Naive thymus-derived CD4-positive, alpha-beta T cell (primary cell): ENCODE data around the gene PRMT5. TPM values are rescaled to one million over a fixed set of nuclear protein-coding genes. Genes with fewer than 3 reads are reported as not detected.

Source experiments
- ATAC-seq: fragments of 150-1000 bp; cut with Tn5 transposase; 2 replicates; pipeline ENCODE4 v1.10.0; 2021; ENCODE audit warnings: mild to moderate bottlenecking, moderate library complexity
- CTCF ChIA-PET: fragments of 350-600 bp; sonication (Branson Sonifier 250); formaldehyde crosslinking; loops from one replicate; lab custom pipeline; 2021; ENCODE audit warnings: antibody characterized with exemption; lab: Charles Lee
- POLR2A ChIA-PET: fragments of 350-600 bp; sonication (Branson Sonifier 250); formaldehyde crosslinking; loops from one replicate; lab custom pipeline; 2021; ENCODE audit warnings: antibody characterized with exemption, inconsistent platforms; lab: Charles Lee
- DNase-seq, 9 donors: peaks; one replicate each; pipeline versions ENCODE4 v3.0.0 to v3.0.0-alpha.2; 2020 to 2022; ENCODE audit warnings: mixed read lengths in 1 of 9
- H3K27ac ChIP-seq: one replicate; pipeline ENCODE4 v1.7.0; 2013; ENCODE audit warnings: mild to moderate bottlenecking, low read depth, low read length, moderate library complexity
- H3K27me3 ChIP-seq, 2 donors: one replicate each; pipeline ENCODE4 v1.7.0; 2013; ENCODE audit warnings: low read length in 2 of 2, mild to moderate bottlenecking in 2 of 2, moderate library complexity in 2 of 2; ENCODE audit not compliant: control insufficient read depth in 2 of 2, insufficient read depth in 2 of 2
- H3K36me3 ChIP-seq, 3 experiments: 1 replicate in 2 of 3; 2 replicates in 1 of 3; pipeline ENCODE4 v1.7.0; 2013; ENCODE audit warnings: low read length in 3 of 3, mild to moderate bottlenecking in 3 of 3, moderate library complexity in 1 of 3; ENCODE audit not compliant: insufficient read depth in 3 of 3, control insufficient read depth in 2 of 3
- H3K4me1 ChIP-seq, 2 donors: one replicate each; pipeline ENCODE4 v1.7.0; 2013; ENCODE audit warnings: low read length in 2 of 2, mild to moderate bottlenecking in 2 of 2, moderate library complexity in 1 of 2; ENCODE audit not compliant: control insufficient read depth in 2 of 2, insufficient read depth in 2 of 2
- H3K4me3 ChIP-seq: 2 replicates; pipeline ENCODE4 v1.7.0; 2013; ENCODE audit warnings: mild to moderate bottlenecking, low read length
- H3K9me3 ChIP-seq, 3 experiments: 1 replicate in 2 of 3; 2 replicates in 1 of 3; pipeline ENCODE4 v1.7.0; 2013; ENCODE audit warnings: low read length in 3 of 3; ENCODE audit not compliant: control insufficient read depth in 2 of 3
- H3K27ac Mint-ChIP-seq, 9 donors: one replicate each; pipeline ENCODE4 v1.8.0; 2020 to 2022; ENCODE audit warnings: mixed read lengths in 9 of 9, mild to moderate bottlenecking in 8 of 9, moderate library complexity in 5 of 9, inconsistent platforms in 2 of 9
- H3K27me3 Mint-ChIP-seq, 5 donors: one replicate each; pipeline ENCODE4 v1.8.0; 2021 to 2022; ENCODE audit warnings: mixed read lengths in 5 of 5, mild to moderate bottlenecking in 1 of 5
- H3K36me3 Mint-ChIP-seq, 5 donors: one replicate each; pipeline ENCODE4 v1.8.0; 2020 to 2022; ENCODE audit warnings: mixed read lengths in 5 of 5, mild to moderate bottlenecking in 3 of 5, inconsistent platforms in 1 of 5
- H3K4me1 Mint-ChIP-seq, 7 donors: one replicate each; pipeline ENCODE4 v1.8.0; 2020 to 2022; ENCODE audit warnings: mixed read lengths in 7 of 7, mild to moderate bottlenecking in 3 of 7, inconsistent platforms in 1 of 7
- H3K4me3 Mint-ChIP-seq, 10 donors: one replicate each; pipeline ENCODE4 v1.8.0; 2020 to 2022; ENCODE audit warnings: mild to moderate bottlenecking in 10 of 10, mixed read lengths in 10 of 10, moderate library complexity in 6 of 10, inconsistent platforms in 2 of 10
- H3K9me3 Mint-ChIP-seq, 11 donors: one replicate each; pipeline ENCODE4 v1.8.0; 2020 to 2022; ENCODE audit warnings: mixed read lengths in 11 of 11, mild to moderate bottlenecking in 4 of 11, inconsistent platforms in 1 of 11, moderate library complexity in 1 of 11
- intact Hi-C, 2 donors: fragments of 100-400 bp; cut with micrococcal nuclease; formaldehyde crosslinking; loops; one replicate each; pipeline ENCODE4 v1.15.1; 2023
- polyA plus RNA-seq, 2 donors: library from polyadenylated mRNA; unstranded; fragments of 300-500 nt; fragmentation: Illumina TruSeq; gene quantifications; one replicate each; pipeline ENCODE4 v1.2.3, GENCODE V29; 2021
- total RNA-seq, 6 experiments: library from RNA in 5 of 6; stranded (reverse) in 5 of 6; gene quantifications; 1 replicate in 5 of 6; 2 replicates in 1 of 6; pipeline ENCODE4 v1.2.3 and lab custom pipeline; 2021 to 2026

PRMT5 gene
- total and polyA plus RNA-seq, 7 experiments from 2014 or later, result 24.9 to 82.8 (median 36.3) TPM

- Mint-ChIP-seq H3K27ac (peak overlapping the region in 2 of 9 donors; percentile 51 to 83), H3K27me3 (no peaks in the 10 kb centered on the region), H3K4me3 (no peak overlapping the region), H3K36me3 (peaks cover 9 to 40% (median 21%) of the 10 kb centered on the region in 5 donors), H3K4me1 (peaks cover 29 to 46% (median 32%) of the 10 kb centered on the region in 7 donors), H3K9me3 (no peaks in the 10 kb centered on the region)
- ChIA-PET CTCF (interaction anchor here (0.7 to 5.2 kb wide), 4 partner anchors 10 to 25 kb away, joined by 3 to 75 read pairs (median 14); partner anchors contain the start of gene REM2), POLR2A (interaction anchor here (1.5 to 8.6 kb wide), 2 partner anchors 11 to 20 kb away, joined by 4 to 145 read pairs; partner anchors contain the start of gene REM2)
- Histone ChIP-seq H3K4me1 (peaks cover 14 to 25% of the 10 kb centered on the region in 2 donors), H3K27ac (no peak overlapping the region), H3K4me3 (no peak overlapping the region), H3K9me3 (no peaks in the 10 kb centered on the region), H3K36me3 (peaks cover 24 to 78% (median 32%) of the 10 kb centered on the region in 3 experiments), H3K27me3 (no peaks in the 10 kb centered on the region)
- intact Hi-C loops, result no loop called here
- ATAC-seq (no peak), DNase-seq (no peak)
Measured at GRCh38 chr14:22875003-22875747, 54.0 kb downstream of the PRMT5 start.

- POLR2A ChIA-PET, result interaction anchor here (0.7 to 8.6 kb wide), 11 partner anchors 10 to 316 kb away, joined by 3 to 145 read pairs (median 8); partner anchors contain the start of genes OXA1L, RBM23 and REM2
- no peak for ATAC-seq
Measured at GRCh38 chr14:22872833-22873520, 56.2 kb downstream of the PRMT5 start.

GRCh38 chr14:22872033-22872832 is 56.9 kb downstream of the PRMT5 start:
- no peaks in the 10 kb centered on the region for H3K9me3 ChIP-seq
- no peaks in the 10 kb centered on the region for H3K27me3 ChIP-seq
- Mint-ChIP-seq H3K36me3 (peaks cover 4 to 21% (median 12%) of the 10 kb centered on the region in 5 donors), H3K4me3 (peak overlapping the region; percentile 87 to 98 (median 95)), H3K27me3 (no peaks in the 10 kb centered on the region), H3K27ac (peak overlapping the region; percentile 83 to 98 (median 94)), H3K4me1 (peaks cover 26 to 49% (median 29%) of the 10 kb centered on the region in 7 donors), H3K9me3 (no peaks in the 10 kb centered on the region)
- peaks cover 20 to 33% of the 10 kb centered on the region in 2 donors for H3K4me1 ChIP-seq
- CTCF ChIA-PET, result interaction anchor here (0.6 to 5.2 kb wide), 16 partner anchors 12 to 306 kb away, joined by 3 to 75 read pairs (median 5); partner anchors contain the start of gene REM2
- intact Hi-C loops, result loop anchor here (1.0 to 5.0 kb wide), 9 partner anchors 14 to 302 kb away; partner anchors contain the start of genes ACIN1 (in 1 of the 2), C14orf119 (in 1 of the 2), DAD1 (in 1 of the 2) and OXA1L (in 1 of the 2)
- POLR2A ChIA-PET, result interaction anchor here (1.2 to 8.6 kb wide), 12 partner anchors 10 to 316 kb away, joined by 3 to 145 read pairs (median 8); partner anchors contain the start of genes OXA1L, PRMT5, RBM23 and REM2
- peak overlapping the region; percentile 86 for H3K27ac ChIP-seq
- DNase-seq (peak; percentile 55 to 76 (median 69)), ATAC-seq (peak; percentile 57)
- H3K36me3 ChIP-seq, result peaks cover 15 to 52% (median 27%) of the 10 kb centered on the region in 3 experiments
- peak overlapping the region; percentile 72 for H3K4me3 ChIP-seq

More at GRCh38 chr14:22872833-22873520, 56.2 kb downstream of the PRMT5 start:
- Histone ChIP-seq H3K4me3 (peak overlapping the region; percentile 72), H3K27ac (peak overlapping the region; percentile 86), H3K36me3 (peaks cover 23 to 60% (median 32%) of the 10 kb centered on the region in 3 experiments), H3K27me3 (no peaks in the 10 kb centered on the region), H3K4me1 (peaks cover 20 to 33% of the 10 kb centered on the region in 2 donors), H3K9me3 (no peaks in the 10 kb centered on the region)
- intact Hi-C loops, result loop anchor here (1.0 to 5.0 kb wide), 9 partner anchors 13 to 303 kb away; partner anchors contain the start of genes ACIN1 (in 1 of the 2), C14orf119 (in 1 of the 2), DAD1 (in 1 of the 2) and OXA1L (in 1 of the 2)
- Mint-ChIP-seq H3K27ac (peak overlapping the region; percentile 83 to 97 (median 90)), H3K4me1 (peaks cover 26 to 49% (median 29%) of the 10 kb centered on the region in 7 donors), H3K9me3 (no peaks in the 10 kb centered on the region), H3K27me3 (no peaks in the 10 kb centered on the region), H3K36me3 (peaks cover 7 to 27% (median 14%) of the 10 kb centered on the region in 5 donors), H3K4me3 (peak overlapping the region; percentile 86 to 98 (median 92))
- DNase-seq, result no peak
- CTCF ChIA-PET, result interaction anchor here (0.6 to 5.2 kb wide), 14 partner anchors 12 to 308 kb away, joined by 3 to 75 read pairs (median 5); partner anchors contain the start of gene REM2

GRCh38 chr14:22871224-22872032 is 57.7 kb downstream of the PRMT5 start, which contains the start of gene LRP10:
LRP10 (plus strand) TSS chr14:22871740; CDS start chr14:22872304, 564 bp downstream.
- peak within 1 kb of the TSS; percentile 86 for H3K27ac ChIP-seq
- ChIA-PET POLR2A (interaction anchor here (0.7 to 8.6 kb wide), 22 partner anchors 9 to 315 kb away, joined by 3 to 145 read pairs (median 4); partner anchors contain the start of genes ACIN1, C14orf119, DAD1 and MRPL52), CTCF (interaction anchor here (0.7 to 5.2 kb wide), 14 partner anchors 11 to 315 kb away, joined by 3 to 75 read pairs (median 4); partner anchors contain the start of gene REM2)
- Mint-ChIP-seq H3K36me3 (peaks cover 4 to 22% (median 12%) of the 10 kb centered on the region in 5 donors), H3K27ac (peak within 1 kb of the TSS; percentile 97 to 99 (median 98)), H3K27me3 (no peaks in the 10 kb centered on the region), H3K9me3 (no peaks in the 10 kb centered on the region), H3K4me3 (peak within 1 kb of the TSS; percentile 87 to 98 (median 95)), H3K4me1 (peaks cover 30 to 52% (median 37%) of the 10 kb centered on the region in 7 donors)
- DNase-seq (peak; percentile 59 to 82 (median 73)), ATAC-seq (peak; percentile 86)
- peaks cover 20 to 33% of the 10 kb centered on the region in 2 donors for H3K4me1 ChIP-seq
- no peaks in the 10 kb centered on the region for H3K27me3 ChIP-seq
- peak within 1 kb of the TSS; percentile 72 for H3K4me3 ChIP-seq
- intact Hi-C loops, result loop anchor here (1.0 to 5.0 kb wide), 19 partner anchors 13 to 450 kb away; partner anchors contain the start of genes DAD1 (in 2 of the 2), MRPL52 (in 2 of the 2), OXA1L (in 2 of the 2) and PRMT5 (in 2 of the 2)
- no peaks in the 10 kb centered on the region for H3K9me3 ChIP-seq
- peaks cover 15 to 44% (median 24%) of the 10 kb centered on the region in 3 experiments for H3K36me3 ChIP-seq
